Uterus (tissue), 4 donors: Measurements from ENCODE around the gene MAPK9. TPM values are rescaled to one million over a fixed set of nuclear protein-coding genes. Genes with fewer than 3 reads are reported as not detected.

Experiments used
- DNase-seq, 2 donors: peaks; one replicate each; pipeline ENCODE4 v3.0.0-alpha.2; 2019 to 2020
- H3K27ac ChIP-seq, 2 donors: fragments of 200-600 bp; sonication (generic); 1 replicate in 1 of 2; 2 replicates in 1 of 2; pipeline ENCODE4 v1.5.1; 2016 to 2018
- H3K27me3 ChIP-seq, 2 donors: fragments of 200-600 bp; sonication (generic); one replicate each; pipeline ENCODE4 v1.5.1; 2018 to 2019; ENCODE audit warnings: control low read depth in 1 of 2
- H3K36me3 ChIP-seq, 2 donors: fragments of 200-600 bp; sonication (generic); one replicate each; pipeline ENCODE4 v1.5.1; 2019; ENCODE audit warnings: control low read depth in 1 of 2
- H3K4me1 ChIP-seq, 2 donors: fragments of 200-600 bp; sonication (generic); one replicate each; pipeline ENCODE4 v1.5.1; 2018 to 2019; ENCODE audit warnings: control low read depth in 1 of 2
- H3K4me3 ChIP-seq, 2 donors: fragments of 200-600 bp; sonication (generic); 1 replicate in 1 of 2; 2 replicates in 1 of 2; pipeline ENCODE4 v1.5.1; 2018 to 2019; ENCODE audit warnings: mild to moderate bottlenecking in 1 of 2
- H3K9me3 ChIP-seq, 2 donors: fragments of 200-600 bp; sonication (generic); one replicate each; pipeline ENCODE4 v1.5.1; 2019; ENCODE audit warnings: control low read depth in 1 of 2
- POLR2A ChIP-seq, 2 donors: fragments of 450-650 bp; IDR thresholded peaks; one replicate each; pipeline ENCODE4 v1.6.1; 2016; ENCODE audit warnings: antibody characterized with exemption in 2 of 2, mild to moderate bottlenecking in 1 of 2, moderate library complexity in 1 of 2
- intact Hi-C: fragments of 100-400 bp; cut with DNase I; formaldehyde crosslinking; loops from one replicate; pipeline ENCODE4 v1.15.1; 2023; ENCODE audit warnings: low total_unique reads
- total RNA-seq, 4 donors: library from RNA; depleted of rRNA in 3 of 4; stranded (reverse); fragments of >200 nt in 3 of 4; gene quantifications; one replicate each; pipeline versions ENCODE4 v1.1.0 to v1.2.4, GENCODE V29; 2014 to 2023
- TF ChIP-seq, protein P1 (sequence below), 4 experiments: fragments of 200-600 bp in 2 of 4; fragments of 450-650 bp in 2 of 4; sonication (generic) in 2 of 4; IDR thresholded peaks; one replicate each; pipeline ENCODE4 v1.5.1; 2016 to 2019; ENCODE audit warnings: antibody characterized with exemption in 4 of 4, mild to moderate bottlenecking in 2 of 4, moderate library complexity in 1 of 4
- donor health status: DM: yes; HTN: yes; CAD: no.

The MAPK9 gene
- total RNA-seq, 4 donors from 2014 or later: 9.2 to 45.1 (median 33.3) TPM

DNA sequence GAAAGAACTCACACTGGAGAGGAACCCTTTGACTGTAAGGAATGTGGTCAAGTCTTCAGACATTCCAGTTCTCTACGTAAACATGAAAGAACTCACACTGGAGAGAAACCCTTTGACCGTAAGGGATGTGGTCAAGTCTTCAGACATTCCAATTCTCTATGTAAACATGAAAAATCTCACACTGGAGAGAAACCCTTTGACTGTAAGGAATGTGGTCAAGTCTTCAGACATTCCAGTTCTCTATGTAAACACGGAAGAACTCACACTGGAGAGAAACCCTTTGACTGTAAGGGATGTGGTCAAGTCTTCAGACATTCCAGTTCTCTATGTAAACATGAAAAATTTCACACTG lies 32.6 kb downstream of the MAPK9 start:
- Histone ChIP-seq H3K4me3 (no peak overlapping the region), H3K27ac (no peak overlapping the region), H3K36me3 (no peaks in the 10 kb centered on the region), H3K9me3 (peaks cover 6 to 75% of the 10 kb centered on the region in 2 donors), H3K4me1 (no peaks in the 10 kb centered on the region), H3K27me3 (no peaks in the 10 kb centered on the region)
- intact Hi-C loops: no loop called here
- TF ChIP-seq, protein P1, sequence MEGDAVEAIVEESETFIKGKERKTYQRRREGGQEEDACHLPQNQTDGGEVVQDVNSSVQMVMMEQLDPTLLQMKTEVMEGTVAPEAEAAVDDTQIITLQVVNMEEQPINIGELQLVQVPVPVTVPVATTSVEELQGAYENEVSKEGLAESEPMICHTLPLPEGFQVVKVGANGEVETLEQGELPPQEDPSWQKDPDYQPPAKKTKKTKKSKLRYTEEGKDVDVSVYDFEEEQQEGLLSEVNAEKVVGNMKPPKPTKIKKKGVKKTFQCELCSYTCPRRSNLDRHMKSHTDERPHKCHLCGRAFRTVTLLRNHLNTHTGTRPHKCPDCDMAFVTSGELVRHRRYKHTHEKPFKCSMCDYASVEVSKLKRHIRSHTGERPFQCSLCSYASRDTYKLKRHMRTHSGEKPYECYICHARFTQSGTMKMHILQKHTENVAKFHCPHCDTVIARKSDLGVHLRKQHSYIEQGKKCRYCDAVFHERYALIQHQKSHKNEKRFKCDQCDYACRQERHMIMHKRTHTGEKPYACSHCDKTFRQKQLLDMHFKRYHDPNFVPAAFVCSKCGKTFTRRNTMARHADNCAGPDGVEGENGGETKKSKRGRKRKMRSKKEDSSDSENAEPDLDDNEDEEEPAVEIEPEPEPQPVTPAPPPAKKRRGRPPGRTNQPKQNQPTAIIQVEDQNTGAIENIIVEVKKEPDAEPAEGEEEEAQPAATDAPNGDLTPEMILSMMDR (IDR thresholded peaks at IDR 0.05): no peak
- no peak for TF ChIP-seq POLR2A (IDR thresholded peaks at IDR 0.05)
- no peak for DNase-seq

DNA sequence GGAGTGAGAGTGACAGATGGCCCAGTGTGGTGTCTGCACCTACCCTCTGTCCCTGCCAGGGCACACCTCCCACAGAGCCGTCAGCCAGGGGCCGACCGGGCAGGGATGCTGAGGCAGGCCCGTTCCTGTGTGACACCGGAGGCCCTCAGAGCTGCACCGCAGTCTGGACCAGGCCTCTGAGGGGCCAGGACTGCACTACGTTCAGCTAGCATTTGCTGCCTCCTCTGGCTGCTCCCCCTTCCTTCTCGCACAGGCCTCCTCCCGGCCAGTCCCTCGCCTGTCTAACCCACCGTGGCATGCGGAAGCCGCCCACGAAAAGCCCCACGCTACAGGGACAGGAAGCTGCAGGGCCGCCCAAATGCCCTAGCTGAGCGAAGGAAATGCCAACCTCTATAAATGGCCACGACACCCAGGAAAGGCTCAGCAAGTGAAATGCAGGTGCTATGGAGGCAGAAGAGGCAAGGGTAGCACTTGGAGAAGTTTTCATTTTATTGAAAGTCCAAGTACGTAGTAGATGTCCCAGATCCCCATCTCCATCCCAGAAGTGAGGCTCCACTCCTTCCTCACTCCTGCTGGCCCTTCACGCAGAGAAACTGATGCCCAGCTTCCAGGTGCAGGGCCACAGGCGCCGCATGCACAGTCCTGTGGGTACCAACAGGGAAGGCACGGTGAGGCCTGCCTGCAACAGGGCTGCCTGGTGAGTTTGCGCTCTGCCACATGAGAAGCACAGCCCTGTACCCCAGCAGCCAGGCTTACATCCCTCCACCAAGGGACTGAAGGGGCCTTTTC lies 38.7 kb downstream of the MAPK9 start:
- TF ChIP-seq POLR2A (IDR thresholded peaks at IDR 0.05): no peak
- TF ChIP-seq, protein P1 (IDR thresholded peaks at IDR 0.05): no peak
- Histone ChIP-seq H3K9me3 (peaks cover 6 to 49% of the 10 kb centered on the region in 2 donors), H3K4me3 (no peak overlapping the region), H3K27ac (no peak overlapping the region), H3K4me1 (no peaks in the 10 kb centered on the region), H3K27me3 (no peaks in the 10 kb centered on the region), H3K36me3 (no peaks in the 10 kb centered on the region)
- no peak for DNase-seq
- intact Hi-C loops: no loop called here

- intact Hi-C loops: no loop called here
- no peak overlapping the region for H3K4me3 ChIP-seq
- no peaks in the 10 kb centered on the region for H3K36me3 ChIP-seq
Observed at GRCh38 chr5:180251887-180252286, 40.0 kb downstream of the MAPK9 start.

GRCh38 chr5:180251141-180251540 lies 40.7 kb downstream of the MAPK9 start:
- Histone ChIP-seq H3K4me1 (no peaks in the 10 kb centered on the region), H3K27me3 (no peaks in the 10 kb centered on the region), H3K4me3 (no peak overlapping the region), H3K27ac (no peak overlapping the region), H3K36me3 (no peaks in the 10 kb centered on the region), H3K9me3 (peaks cover 0 to 37% of the 10 kb centered on the region in 2 donors)
- intact Hi-C loops: no loop called here
- TF ChIP-seq, protein P1 (IDR thresholded peaks at IDR 0.05): no peak
- TF ChIP-seq POLR2A (IDR thresholded peaks at IDR 0.05): no peak
- no peak for DNase-seq

More at GRCh38 chr5:180251887-180252286, 40.0 kb downstream of the MAPK9 start:
- H3K27me3 ChIP-seq: no peaks in the 10 kb centered on the region
- no peaks in the 10 kb centered on the region for H3K4me1 ChIP-seq
- TF ChIP-seq POLR2A (IDR thresholded peaks at IDR 0.05): no peak
- TF ChIP-seq, protein P1 (IDR thresholded peaks at IDR 0.05): no peak
- DNase-seq: no peak
- H3K9me3 ChIP-seq: peaks cover 0 to 44% of the 10 kb centered on the region in 2 donors
- H3K27ac ChIP-seq: no peak overlapping the region

GRCh38 chr5:180250329-180250728 lies 41.6 kb downstream of the MAPK9 start:
- H3K4me3 ChIP-seq: no peak overlapping the region
- H3K9me3 ChIP-seq: peaks cover 0 to 30% of the 10 kb centered on the region in 2 donors
- H3K27ac ChIP-seq: no peak overlapping the region
- intact Hi-C loops: no loop called here
- TF ChIP-seq, protein P1 (IDR thresholded peaks at IDR 0.05): no peak
- TF ChIP-seq POLR2A (IDR thresholded peaks at IDR 0.05): no peak
- DNase-seq: no peak
- no peaks in the 10 kb centered on the region for H3K4me1 ChIP-seq
- H3K36me3 ChIP-seq: no peaks in the 10 kb centered on the region
- H3K27me3 ChIP-seq: no peaks in the 10 kb centered on the region
